ENCODE data around the gene OR52H1. TPM values are rescaled to one million over a fixed set of nuclear protein-coding genes. Genes with fewer than 3 reads are reported as not detected.

The OR52H1 gene
- under 1 TPM in 1 of 4 donors, not detected in 3; 0.38 TPM for total RNA-seq

- Histone ChIP-seq H3K27ac (no peak within 1 kb of the TSS), H3K4me3 (no peak within 1 kb of the TSS), H3K9me3 (no peaks in the 10 kb centered on the region), H3K4me1 (no peaks in the 10 kb centered on the region), H3K36me3 (no peaks in the 10 kb centered on the region), H3K27me3 (no peaks in the 10 kb centered on the region)
- DNase-seq: no peak
- 9 to 39% methylated on average over 1 of the region's 1 CpG for WGBS, 2 donors
- intact Hi-C loops (cut with DNase I): no loop called here
- no peak for TF ChIP-seq POLR2A (IDR thresholded peaks at IDR 0.05)
- no peak for TF ChIP-seq CTCF (IDR thresholded peaks at IDR 0.05)
Measured at GRCh38 chr11:5548440-5548839, at the start of gene OR52H1. OR52H1 (minus strand) TSS chr11:5548540; CDS start chr11:5545505, 3,035 bp downstream.

- Histone ChIP-seq H3K27me3 (no peaks in the 10 kb centered on the region), H3K27ac (no peak overlapping the region), H3K4me1 (peaks cover 4 to 44% (median 22%) of the 10 kb centered on the region in 3 donors), H3K36me3 (no peaks in the 10 kb centered on the region), H3K9me3 (no peaks in the 10 kb centered on the region), H3K4me3 (peak overlapping the region in 1 of 4 donors; percentile 76)
- TF ChIP-seq CTCF (IDR thresholded peaks at IDR 0.05): no peak
- no peak for DNase-seq
- intact Hi-C loops (cut with DNase I): no loop called here
- 53 to 64% methylated on average over 3 of the region's 3 CpGs for WGBS, 2 donors
Measured at GRCh38 chr11:5597953-5598352, 49.6 kb upstream of the OR52H1 start.

- intact Hi-C loops (cut with DNase I): no loop called here
- no peak for DNase-seq
- 10 to 24% methylated on average over 5 to 10 of the region's 20 CpGs for WGBS, 2 donors
- peak within 1 kb of the TSS; percentile 57 to 82 (median 76) for H3K27ac ChIP-seq
- no peaks in the 10 kb centered on the region for H3K27me3 ChIP-seq
- peak within 1 kb of the TSS; percentile 41 to 76 (median 56) for H3K4me3 ChIP-seq
- H3K4me1 ChIP-seq: peaks cover 4 to 44% (median 22%) of the 10 kb centered on the region in 3 donors
- TF ChIP-seq CTCF (IDR thresholded peaks at IDR 0.05) (no peak), POLR2A (IDR thresholded peaks at IDR 0.05) (no peak)
- no peaks in the 10 kb centered on the region for H3K36me3 ChIP-seq
- H3K9me3 ChIP-seq: no peaks in the 10 kb centered on the region
Measured at GRCh38 chr11:5596607-5597201, 48.4 kb upstream of the OR52H1 start, which contains the start of gene TRIM6. TRIM6 (plus strand) TSS chr11:5596637; CDS start chr11:5596898, 261 bp downstream.

GRCh38 chr11:5593146-5593545, 44.8 kb upstream of the OR52H1 start:
- intact Hi-C loops (cut with DNase I): no loop called here
- Histone ChIP-seq H3K36me3 (no peaks in the 10 kb centered on the region), H3K9me3 (no peaks in the 10 kb centered on the region), H3K27ac (no peak overlapping the region), H3K4me3 (no peak overlapping the region), H3K4me1 (peaks cover 0 to 25% (median 8%) of the 10 kb centered on the region in 3 donors), H3K27me3 (no peaks in the 10 kb centered on the region)
- no peak for TF ChIP-seq CTCF (IDR thresholded peaks at IDR 0.05)
- TF ChIP-seq POLR2A (IDR thresholded peaks at IDR 0.05): no peak
- 27 to 56% methylated on average over 1 of the region's 1 CpG for WGBS, 2 donors
- no peak for DNase-seq

- WGBS, 2 donors: 71 to 95% methylated on average over 5 of the region's 5 CpGs
- intact Hi-C loops (cut with DNase I): no loop called here
Measured at GRCh38 chr11:5592615-5593014, 44.3 kb upstream of the OR52H1 start.

More at GRCh38 chr11:5592615-5593014, 44.3 kb upstream of the OR52H1 start:
- no peak for DNase-seq
- peaks cover 0 to 19% (median 3%) of the 10 kb centered on the region in 3 donors for H3K4me1 ChIP-seq
- H3K4me3 ChIP-seq: no peak overlapping the region
- H3K27ac ChIP-seq: no peak overlapping the region
- no peaks in the 10 kb centered on the region for H3K36me3 ChIP-seq
- H3K27me3 ChIP-seq: no peaks in the 10 kb centered on the region
- no peaks in the 10 kb centered on the region for H3K9me3 ChIP-seq
- TF ChIP-seq CTCF (IDR thresholded peaks at IDR 0.05): no peak
- no peak for TF ChIP-seq POLR2A (IDR thresholded peaks at IDR 0.05)
